Measurements from ENCODE around the gene ZNF764.

The ZNF764 gene

GRCh38 chr16:30533748-30534367, 24.3 kb downstream of the ZNF764 start:
- Histone ChIP-seq H3K36me3 (replicated peaks) (no peaks in the 10 kb centered on the region), H3K27ac (peak overlapping the region; percentile 80), H3K27me3 (replicated peaks) (no peaks in the 10 kb centered on the region), H3K4me3 (ENCODE audit: low read depth, low read length) (peak overlapping the region; percentile 72)
- no peak for TF ChIP-seq CTCF (IDR thresholded peaks at IDR 0.05; ENCODE audit: low read depth, low read length, missing control alignments)
- DNase-seq, result no peak
- in situ Hi-C loops (cut with HindIII; ENCODE audit: low pct_ligation_motif_present, low sequenced_read_pairs), result no loop called here

GRCh38 chr16:30533146-30533522, 25.0 kb downstream of the ZNF764 start:
- in situ Hi-C loops (cut with HindIII; ENCODE audit: low pct_ligation_motif_present, low sequenced_read_pairs), result no loop called here
- TF ChIP-seq CTCF (IDR thresholded peaks at IDR 0.05; ENCODE audit: low read depth, low read length, missing control alignments), result no peak
- DNase-seq, result no peak
- Histone ChIP-seq H3K27ac (no peak overlapping the region), H3K36me3 (replicated peaks) (no peaks in the 10 kb centered on the region), H3K27me3 (replicated peaks) (no peaks in the 10 kb centered on the region), H3K4me3 (ENCODE audit: low read depth, low read length) (no peak overlapping the region)

- no peaks in the 10 kb centered on the region for H3K36me3 ChIP-seq (replicated peaks)
- no peaks in the 10 kb centered on the region for H3K27me3 ChIP-seq (replicated peaks)
- TF ChIP-seq CTCF (IDR thresholded peaks at IDR 0.05; ENCODE audit: low read depth, low read length, missing control alignments), result no peak
- H3K4me3 ChIP-seq (ENCODE audit: low read depth, low read length), result no peak overlapping the region
- in situ Hi-C loops (cut with HindIII; ENCODE audit: low pct_ligation_motif_present, low sequenced_read_pairs), result no loop called here
- no peak for DNase-seq
- H3K27ac ChIP-seq, result no peak overlapping the region
Observed at GRCh38 chr16:30532285-30533145, 25.7 kb downstream of the ZNF764 start.

- H3K27me3 ChIP-seq (replicated peaks), result no peaks in the 10 kb centered on the region
- no peak for DNase-seq
- H3K27ac ChIP-seq, result no peak overlapping the region
Observed at GRCh38 chr16:30530163-30531037, 27.8 kb downstream of the ZNF764 start.

More at GRCh38 chr16:30530163-30531037, 27.8 kb downstream of the ZNF764 start:
- Histone ChIP-seq H3K36me3 (replicated peaks) (no peaks in the 10 kb centered on the region), H3K4me3 (ENCODE audit: low read depth, low read length) (no peak overlapping the region)
- in situ Hi-C loops (cut with HindIII; ENCODE audit: low pct_ligation_motif_present, low sequenced_read_pairs), result no loop called here
- TF ChIP-seq CTCF (IDR thresholded peaks at IDR 0.05; ENCODE audit: low read depth, low read length, missing control alignments), result no peak
